ENCODE results near the gene CMIP.

The CMIP gene

DNA sequence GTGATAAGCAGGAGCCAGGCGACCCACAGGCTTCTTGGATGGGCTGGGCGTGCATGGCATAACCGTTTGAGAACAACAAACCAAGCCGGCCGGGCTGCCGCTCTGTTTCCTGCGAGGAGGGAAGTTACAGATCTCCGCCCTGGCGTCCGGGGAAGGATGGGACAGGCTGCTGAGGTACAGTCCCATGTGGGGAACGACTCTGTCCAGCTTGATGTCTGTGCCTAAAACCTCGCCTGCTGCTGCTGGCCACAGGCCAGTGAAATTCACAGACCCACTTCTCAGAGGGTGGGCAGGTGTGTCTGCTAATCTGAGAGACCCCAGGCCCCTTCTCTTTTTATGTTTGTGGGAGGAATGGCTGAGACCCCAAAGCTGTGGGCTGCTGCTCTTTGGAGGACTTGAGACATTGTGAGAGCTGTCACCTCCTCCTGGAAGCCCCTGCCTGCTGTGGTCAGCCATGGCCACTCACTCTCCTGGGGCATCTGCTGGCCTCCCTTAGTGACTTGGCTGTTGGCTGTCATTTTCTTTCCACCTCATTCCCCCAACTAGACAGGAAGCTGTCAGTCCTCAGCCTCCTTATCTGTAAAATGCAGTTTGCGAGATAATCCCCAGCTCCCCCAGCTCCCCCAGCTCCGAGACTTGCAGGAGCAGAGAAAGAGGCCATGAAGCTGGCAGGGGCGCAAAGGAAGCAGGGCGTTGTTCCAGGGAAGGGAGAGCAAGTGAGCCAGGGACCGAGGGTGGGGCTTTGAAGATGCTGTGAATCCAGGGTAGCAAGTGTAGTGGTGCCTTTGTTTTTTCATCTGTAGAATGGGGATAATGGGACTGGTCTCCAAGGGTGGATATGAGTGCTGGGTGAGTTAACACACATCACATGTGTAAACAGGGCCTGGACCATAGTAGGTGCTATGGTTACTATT lies 51.0 kb downstream of the CMIP start:
- DNase-seq (ENCODE audit: low spot score): peak; percentile 63

DNA sequence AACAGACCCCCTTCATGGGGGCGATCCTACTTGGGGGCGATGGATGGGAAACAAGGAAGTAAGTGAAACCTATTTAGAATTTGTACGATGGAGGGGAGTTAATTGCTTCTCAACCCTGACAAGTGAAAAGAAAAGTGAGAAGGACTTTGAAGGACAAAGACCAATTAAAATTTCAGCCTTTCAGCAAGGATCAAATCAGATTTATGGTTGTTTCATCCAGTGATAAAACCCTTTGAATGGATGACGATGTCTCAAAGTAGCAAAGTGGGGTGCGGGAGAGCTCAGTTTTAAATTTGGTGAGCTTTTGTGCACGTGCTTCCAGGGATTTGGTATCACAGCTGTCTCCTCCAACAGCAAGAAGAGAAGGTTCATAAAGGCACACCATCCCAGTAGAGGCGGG lies 51.7 kb downstream of the CMIP start:
- no peak for DNase-seq (ENCODE audit: low spot score)

DNA sequence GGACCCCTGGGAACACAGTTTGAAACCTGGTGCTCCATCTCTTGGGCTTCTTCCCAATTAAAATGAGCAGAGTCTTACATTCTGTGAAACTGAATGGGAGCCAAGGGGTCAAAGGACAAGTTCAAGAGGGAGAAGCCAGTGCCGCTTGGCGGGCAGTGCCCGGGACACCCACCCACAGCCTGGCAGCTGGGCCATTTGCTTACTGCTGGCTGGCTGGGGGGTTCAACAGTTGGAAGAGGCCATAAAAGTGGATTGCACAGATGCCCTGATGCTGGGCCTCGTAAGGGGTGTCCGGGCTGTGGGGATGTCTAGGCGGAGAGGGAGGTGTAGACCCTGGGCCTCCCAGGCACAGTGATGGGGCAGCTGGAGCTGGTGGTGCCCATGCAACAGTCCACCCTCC lies 52.1 kb downstream of the CMIP start:
- no peak for DNase-seq (ENCODE audit: low spot score)

- DNase-seq (ENCODE audit: low spot score): peak; percentile 57
These were observed 53.1 kb downstream of the CMIP start for GRCh38 chr16:81497690-81498089.

DNA sequence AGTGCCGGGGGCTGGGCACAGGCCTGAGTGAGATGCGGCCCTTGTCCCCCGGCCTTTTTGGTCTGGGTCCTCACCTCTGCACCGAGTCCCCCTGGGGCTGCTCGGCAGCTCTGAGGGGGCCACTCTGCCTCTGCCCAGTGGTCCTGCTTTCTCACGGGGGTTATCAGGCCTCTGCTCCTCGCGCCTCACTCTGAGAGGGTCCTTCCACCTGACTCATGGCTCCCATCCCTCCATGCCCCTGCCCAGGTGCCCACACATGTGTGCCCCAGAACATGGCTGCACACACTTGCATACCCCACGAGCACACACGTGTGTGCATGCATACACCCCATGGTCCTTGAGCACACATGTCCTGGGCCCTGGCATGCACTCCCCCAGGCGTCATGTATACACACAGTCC lies 53.7 kb downstream of the CMIP start:
- DNase-seq (ENCODE audit: low spot score): no peak

GRCh38 chr16:81499576-81500380 lies 55.2 kb downstream of the CMIP start:
- DNase-seq (ENCODE audit: low spot score): no peak

- DNase-seq (ENCODE audit: low spot score): no peak
These were observed 56.4 kb downstream of the CMIP start for GRCh38 chr16:81500833-81501521.

GRCh38 chr16:81502396-81503070 lies 57.9 kb downstream of the CMIP start:
- no peak for DNase-seq (ENCODE audit: low spot score)

- DNase-seq (ENCODE audit: low spot score): no peak
These were observed 60.5 kb downstream of the CMIP start for GRCh38 chr16:81505011-81505661.

DNA sequence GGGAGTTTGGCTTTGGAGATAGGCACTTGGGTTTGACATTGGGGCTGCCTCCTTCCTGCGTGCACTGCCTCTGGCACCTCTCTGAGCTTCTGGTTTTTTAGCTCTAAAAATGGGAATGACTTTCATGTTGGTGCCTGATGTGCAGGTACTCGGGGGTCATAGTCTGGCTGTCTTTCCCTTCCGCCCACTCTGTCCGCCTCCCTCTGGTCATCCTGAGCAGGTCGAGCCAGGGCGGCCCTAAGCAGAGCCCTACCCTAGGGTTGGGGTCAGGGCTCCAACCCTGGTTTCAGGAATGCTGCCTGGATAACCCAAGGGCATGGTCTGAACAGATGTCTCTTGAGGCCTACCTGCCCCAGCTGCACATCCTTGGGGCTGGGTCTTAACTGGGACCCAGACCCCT lies 64.8 kb downstream of the CMIP start:
- DNase-seq (ENCODE audit: low spot score): no peak

DNA sequence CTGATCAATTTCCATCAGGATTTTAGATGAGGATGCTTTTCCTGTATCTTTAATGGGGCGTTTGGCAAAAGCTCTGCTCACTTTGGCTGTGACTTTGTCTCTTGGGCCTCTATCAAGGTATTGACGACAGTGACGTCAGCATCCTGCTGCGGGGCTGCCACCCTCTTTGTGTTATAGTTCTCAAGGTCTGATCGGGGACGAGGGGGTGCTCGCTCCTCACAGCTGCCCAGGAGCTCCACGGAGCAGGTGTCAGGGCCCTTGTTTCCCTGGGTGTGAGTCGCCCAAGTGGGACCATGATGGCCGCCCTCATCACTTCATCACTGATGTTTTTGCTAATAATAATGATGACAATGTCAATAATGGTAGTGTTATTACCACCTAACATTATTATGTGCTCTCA lies 65.4 kb downstream of the CMIP start:
- no peak for DNase-seq (ENCODE audit: low spot score)

GRCh38 chr16:81511371-81511770 lies 66.8 kb downstream of the CMIP start:
- DNase-seq (ENCODE audit: low spot score): no peak

- DNase-seq (ENCODE audit: low spot score): peak; percentile 49
These were observed 68.8 kb downstream of the CMIP start for GRCh38 chr16:81513204-81514040.

- DNase-seq (ENCODE audit: low spot score): no peak
These were observed 69.5 kb downstream of the CMIP start for GRCh38 chr16:81514041-81514559.

DNA sequence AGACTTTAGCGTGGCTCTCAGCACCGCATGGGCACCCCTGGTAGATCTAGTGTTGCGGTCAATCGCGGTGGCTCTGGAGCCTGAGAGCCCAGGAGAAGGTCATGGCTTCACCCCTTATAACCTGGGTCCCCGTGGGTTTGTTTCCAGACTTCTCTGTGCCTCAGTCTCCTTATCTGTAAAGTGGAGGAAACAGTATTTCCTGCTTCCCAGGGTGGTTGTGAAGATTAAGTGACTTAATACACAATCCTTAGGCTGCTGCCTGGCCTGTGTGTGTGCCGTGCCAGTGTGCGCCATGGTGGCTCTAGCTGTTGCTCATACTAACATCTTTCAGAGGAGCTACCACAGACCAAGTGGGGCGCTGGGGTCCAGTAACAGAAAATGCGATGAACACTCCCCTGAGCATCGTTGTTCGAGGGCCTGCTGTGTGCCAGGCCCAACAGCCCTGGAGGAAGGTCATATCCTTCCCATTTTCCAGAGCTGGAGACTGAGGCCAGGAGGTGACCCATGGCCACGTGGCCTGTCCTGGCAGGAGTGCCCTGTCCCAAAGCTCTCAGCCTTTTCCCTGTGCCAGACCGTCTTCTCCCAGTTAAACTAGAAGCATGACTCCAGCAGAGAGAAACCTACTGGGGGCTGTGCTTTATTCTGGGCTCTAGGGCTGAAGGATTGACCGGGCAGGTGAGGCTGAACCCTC lies 70.1 kb downstream of the CMIP start:
- no peak for DNase-seq (ENCODE audit: low spot score)

DNA sequence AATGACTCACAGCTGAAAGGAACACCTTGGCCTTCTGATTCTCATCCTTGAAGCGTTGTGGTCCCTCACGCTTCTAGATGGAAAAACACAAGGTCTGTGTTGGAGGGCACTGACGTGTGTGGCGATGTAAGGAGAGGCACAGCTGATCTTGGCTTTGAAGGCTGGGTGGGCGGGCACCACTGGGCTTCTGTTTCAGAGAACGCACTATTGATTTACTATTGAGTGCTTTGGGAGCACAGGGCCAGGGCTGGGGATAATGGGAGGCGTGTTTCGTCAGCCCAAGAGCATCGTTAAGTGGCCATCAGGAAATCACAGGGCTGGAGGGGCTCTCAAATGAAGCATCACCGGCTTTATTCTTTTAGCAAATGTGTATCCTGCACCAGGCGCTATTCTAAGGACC lies 70.7 kb downstream of the CMIP start:
- DNase-seq (ENCODE audit: low spot score): no peak

DNA sequence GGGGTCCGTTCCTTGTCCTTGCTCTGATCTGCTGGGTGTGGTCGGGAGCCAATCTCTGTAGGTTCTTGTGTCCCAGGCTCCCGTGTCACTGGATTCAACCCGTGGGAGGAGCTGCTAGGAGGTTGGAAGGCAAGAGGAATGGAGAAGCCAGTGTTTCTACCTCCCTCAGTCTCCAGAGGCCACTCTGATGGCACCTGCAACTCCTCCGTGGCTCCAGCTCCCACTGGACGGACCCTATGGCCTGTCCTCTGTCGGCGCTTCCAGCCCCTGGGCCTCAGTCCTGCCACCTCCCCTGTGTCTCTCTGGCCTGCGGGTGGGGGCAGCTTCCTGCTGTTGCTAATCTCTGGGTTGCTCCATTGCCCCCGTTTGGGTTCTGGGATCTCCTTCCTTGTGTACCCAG lies 71.1 kb downstream of the CMIP start:
- no peak for DNase-seq (ENCODE audit: low spot score)

DNA sequence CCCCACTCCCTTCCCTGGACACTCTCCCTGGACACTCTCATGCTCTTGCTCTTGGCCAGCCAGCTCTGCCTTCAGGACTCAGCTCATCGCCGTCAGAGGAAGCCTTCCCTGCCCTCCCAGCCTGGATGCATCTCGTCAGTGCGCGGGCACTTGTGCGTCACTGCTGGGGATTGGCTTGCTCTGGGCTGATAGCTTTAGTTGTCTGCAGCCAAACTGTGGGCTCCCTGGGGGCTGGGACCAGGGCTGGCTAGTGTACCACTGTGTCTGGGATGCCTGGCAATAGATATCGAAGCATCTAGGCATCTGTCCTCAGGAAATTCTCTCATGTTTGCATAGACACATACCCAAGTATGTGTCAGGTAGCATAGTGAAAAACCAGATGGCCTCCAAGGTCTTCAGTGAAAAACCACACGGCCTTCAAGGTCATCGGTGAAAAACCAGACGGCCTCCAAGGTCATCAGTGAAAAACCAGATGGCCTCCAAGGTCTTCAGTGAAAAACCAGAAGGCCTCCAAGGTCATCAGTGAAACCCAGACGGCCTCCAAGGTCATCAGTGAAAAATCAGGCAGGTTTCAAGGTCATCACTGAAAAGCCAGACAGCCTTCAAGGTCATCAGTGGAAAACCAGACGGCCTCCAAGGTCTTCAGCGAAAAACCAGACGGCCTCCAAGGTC lies 72.0 kb downstream of the CMIP start:
- no peak for DNase-seq (ENCODE audit: low spot score)

DNA sequence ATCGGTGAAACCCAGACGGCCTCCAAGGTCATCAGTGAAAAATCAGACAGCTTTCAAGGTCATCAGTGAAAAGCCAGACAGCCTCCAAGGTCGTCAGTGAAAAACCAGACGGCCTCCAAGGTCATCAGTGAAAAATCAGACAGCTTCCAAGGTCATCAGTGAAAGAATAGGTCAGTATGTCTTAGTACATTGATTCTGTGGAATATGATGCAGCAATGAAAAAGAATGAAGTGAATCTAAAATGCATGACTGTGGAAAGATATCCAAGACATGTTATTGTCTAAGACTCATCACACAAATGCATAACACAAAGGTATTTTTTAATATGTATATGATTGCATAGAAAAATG lies 72.5 kb downstream of the CMIP start:
- DNase-seq (ENCODE audit: low spot score): no peak

Data from kidney capillary endothelial cell (primary cell).